Activated CD8-positive, alpha-beta T cell treated with anti-CD3 and anti-CD28 coated beads for 36 hours (primary cell): ENCODE measurements around the gene BAAT. TPM values are rescaled to one million over a fixed set of nuclear protein-coding genes. Genes with fewer than 3 reads are reported as not detected.

Experiments
- ATAC-seq: fragments of 200-7000 bp; cut with Tn5 transposase; one replicate; pipeline ENCODE4 v1.10.0; 2021; ENCODE audit warnings: mild to moderate bottlenecking, moderate library complexity
- CTCF ChIA-PET: fragments of 350-600 bp; sonication (Branson Sonifier 250); formaldehyde crosslinking; loops from one replicate; lab custom pipeline; 2021; ENCODE audit warnings: antibody characterized with exemption; lab: Charles Lee
- POLR2A ChIA-PET: fragments of 350-600 bp; sonication (Branson Sonifier 250); formaldehyde crosslinking; loops from one replicate; lab custom pipeline; 2021; ENCODE audit warnings: antibody characterized with exemption; lab: Charles Lee
- DNase-seq: peaks from one replicate; pipeline ENCODE4 v3.0.0-alpha.2; 2020
- H3K27ac Mint-ChIP-seq: one replicate; pipeline ENCODE4 v1.8.0; 2021; ENCODE audit warnings: mild to moderate bottlenecking, mixed read lengths
- H3K27me3 Mint-ChIP-seq: one replicate; pipeline ENCODE4 v1.8.0; 2021; ENCODE audit warnings: mixed read lengths
- H3K36me3 Mint-ChIP-seq: one replicate; pipeline ENCODE4 v1.8.0; 2021; ENCODE audit warnings: low read depth, mixed read lengths
- H3K4me1 Mint-ChIP-seq: one replicate; pipeline ENCODE4 v1.8.0; 2021; ENCODE audit warnings: low read depth, mixed read lengths
- H3K4me3 Mint-ChIP-seq: one replicate; pipeline ENCODE4 v1.8.0; 2021; ENCODE audit warnings: mild to moderate bottlenecking, moderate library complexity, mixed read lengths
- H3K9me3 Mint-ChIP-seq: one replicate; pipeline ENCODE4 v1.8.0; 2021; ENCODE audit warnings: mixed read lengths
- intact Hi-C: fragments of 100-400 bp; cut with micrococcal nuclease; formaldehyde crosslinking; loops from one replicate; pipeline ENCODE4 v1.10.0; 2022
- total RNA-seq, 2 experiments: library from RNA; stranded (reverse); gene quantifications; one replicate each; pipeline ENCODE4 v1.2.3, GENCODE V29; 2021
- TF ChIP-seq, protein P1 (sequence below): fragments of 200-600 bp; IDR thresholded peaks from one replicate; pipeline ENCODE4 v1.8.0; 2022; ENCODE audit warnings: antibody characterized with exemption, mild to moderate bottlenecking

The BAAT gene
- total RNA-seq, 2 experiments from 2014 or later: not detected

- Mint-ChIP-seq H3K4me1 (peaks cover 56% of the 10 kb centered on the region), H3K27ac (peak overlapping the region; percentile 100), H3K36me3 (peaks cover 75% of the 10 kb centered on the region), H3K9me3 (peaks cover 17% of the 10 kb centered on the region), H3K27me3 (no peaks in the 10 kb centered on the region), H3K4me3 (peak overlapping the region; percentile 99)
- no peak for ATAC-seq
- CTCF ChIA-PET: interaction anchor here (0.9 to 1.0 kb wide), 2 partner anchors 11 to 50 kb away, joined by 4 to 5 read pairs; no protein-coding TSS in a partner anchor
- POLR2A ChIA-PET: interaction anchor here (1.3 to 3.0 kb wide), 3 partner anchors 10 to 138 kb away, joined by 3 to 13 read pairs (median 9); partner anchors contain the start of gene RNF20
- TF ChIP-seq, protein P1, sequence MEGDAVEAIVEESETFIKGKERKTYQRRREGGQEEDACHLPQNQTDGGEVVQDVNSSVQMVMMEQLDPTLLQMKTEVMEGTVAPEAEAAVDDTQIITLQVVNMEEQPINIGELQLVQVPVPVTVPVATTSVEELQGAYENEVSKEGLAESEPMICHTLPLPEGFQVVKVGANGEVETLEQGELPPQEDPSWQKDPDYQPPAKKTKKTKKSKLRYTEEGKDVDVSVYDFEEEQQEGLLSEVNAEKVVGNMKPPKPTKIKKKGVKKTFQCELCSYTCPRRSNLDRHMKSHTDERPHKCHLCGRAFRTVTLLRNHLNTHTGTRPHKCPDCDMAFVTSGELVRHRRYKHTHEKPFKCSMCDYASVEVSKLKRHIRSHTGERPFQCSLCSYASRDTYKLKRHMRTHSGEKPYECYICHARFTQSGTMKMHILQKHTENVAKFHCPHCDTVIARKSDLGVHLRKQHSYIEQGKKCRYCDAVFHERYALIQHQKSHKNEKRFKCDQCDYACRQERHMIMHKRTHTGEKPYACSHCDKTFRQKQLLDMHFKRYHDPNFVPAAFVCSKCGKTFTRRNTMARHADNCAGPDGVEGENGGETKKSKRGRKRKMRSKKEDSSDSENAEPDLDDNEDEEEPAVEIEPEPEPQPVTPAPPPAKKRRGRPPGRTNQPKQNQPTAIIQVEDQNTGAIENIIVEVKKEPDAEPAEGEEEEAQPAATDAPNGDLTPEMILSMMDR: no peak
- DNase-seq: no peak
- intact Hi-C loops: loop anchor here (5.0 kb wide), 1 partner anchor 133 kb away; the partner anchor contains the start of gene RNF20
These were observed 14.8 kb upstream of the BAAT start for GRCh38 chr9:101399643-101399970.

DNA sequence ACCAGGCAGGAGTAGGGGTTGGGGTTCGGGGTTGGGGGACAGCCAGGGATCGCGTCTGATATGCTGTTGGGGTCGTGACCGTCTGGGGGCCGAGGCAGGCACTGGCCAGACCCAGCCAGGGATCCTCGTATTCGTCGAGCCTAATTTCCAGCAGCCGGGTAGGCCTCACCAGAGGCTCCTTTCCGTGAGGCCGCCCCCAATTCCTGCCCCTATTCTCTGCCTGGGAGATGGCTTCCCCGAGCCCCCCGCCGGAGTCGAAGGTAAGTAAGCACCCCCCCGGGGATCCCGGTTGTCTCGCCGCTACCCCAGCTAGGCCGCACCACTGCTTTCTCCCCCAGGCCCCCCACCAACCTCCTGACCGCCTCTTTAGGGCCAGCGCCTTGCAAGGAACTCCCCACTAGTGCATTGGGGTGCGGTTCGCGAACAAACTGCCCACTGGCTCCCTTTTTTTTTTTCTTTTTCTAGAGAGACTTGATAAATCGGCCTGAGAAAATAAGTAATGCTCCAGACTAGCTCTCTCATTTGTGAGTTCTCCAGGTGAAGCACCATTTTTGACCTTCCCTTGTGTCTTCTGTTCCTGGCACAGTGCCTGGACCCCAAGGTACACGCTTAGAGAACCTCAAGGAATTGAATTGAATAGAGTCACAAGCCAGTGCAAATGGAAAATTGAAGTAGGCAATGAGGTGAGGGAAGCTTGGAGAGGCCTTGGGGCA is 14.3 kb upstream of the BAAT start:
- ATAC-seq: no peak
- peak; percentile 15 for DNase-seq
- POLR2A ChIA-PET: interaction anchor here (1.2 to 3.0 kb wide), 4 partner anchors 8 to 138 kb away, joined by 3 to 13 read pairs (median 8); partner anchors contain the start of gene RNF20
- Mint-ChIP-seq H3K9me3 (peaks cover 19% of the 10 kb centered on the region), H3K4me1 (peaks cover 61% of the 10 kb centered on the region), H3K4me3 (peak overlapping the region; percentile 99), H3K27me3 (no peaks in the 10 kb centered on the region), H3K36me3 (peaks cover 76% of the 10 kb centered on the region), H3K27ac (peak overlapping the region; percentile 100)
- CTCF ChIA-PET: interaction anchor here (1.1 to 2.2 kb wide), 4 partner anchors 10 to 131 kb away, joined by 3 to 16 read pairs (median 4); no protein-coding TSS in a partner anchor
- intact Hi-C loops: loop anchor here (5.0 kb wide), 1 partner anchor 133 kb away; the partner anchor contains the start of gene RNF20
- TF ChIP-seq, protein P1: no peak

DNA sequence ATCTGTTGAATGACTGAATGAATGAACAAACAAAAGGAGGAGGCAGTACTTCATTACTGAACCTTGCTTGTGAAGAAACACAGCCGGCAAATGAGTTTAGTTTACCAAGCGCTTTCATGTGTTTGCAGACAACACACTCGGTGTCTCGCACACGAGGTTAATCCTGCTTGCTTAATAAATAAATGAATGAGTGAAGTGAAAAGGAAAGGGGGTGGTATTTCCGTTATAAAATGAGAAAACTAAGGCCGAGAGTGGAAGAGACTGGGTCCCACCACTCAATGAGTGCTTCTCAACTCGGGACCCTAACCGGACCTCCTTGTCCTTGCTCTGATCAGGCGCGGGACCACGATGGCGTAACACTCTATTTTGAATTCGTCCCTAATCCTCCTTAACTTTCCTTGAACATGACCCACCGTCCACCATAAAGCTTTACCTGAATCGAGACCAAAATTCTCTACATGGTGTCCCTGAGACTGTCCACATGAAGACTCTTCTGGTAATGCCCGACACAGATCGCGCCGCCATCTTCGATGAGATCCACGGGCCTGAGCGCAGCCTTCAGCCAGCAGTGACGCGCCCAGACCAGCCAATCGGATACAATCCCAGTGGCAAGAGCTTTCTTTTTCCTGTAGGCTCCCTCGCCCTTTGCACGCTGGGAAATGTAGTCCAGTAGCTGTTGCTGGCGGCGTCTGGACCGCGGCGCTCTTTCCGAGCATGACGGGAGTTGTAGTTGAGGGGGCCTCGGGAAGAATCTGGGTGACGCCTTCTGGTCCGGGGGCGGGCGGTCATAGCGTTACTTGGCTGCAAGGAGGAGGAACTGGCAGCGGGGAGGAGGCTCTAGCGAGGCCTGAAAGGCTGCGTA is 13.5 kb upstream of the BAAT start, which contains the start of the genes MRPL50 and ZNF189:
Gene MRPL50, minus strand, starts transcription at position 551 of the 862 bp plus-strand sequence. Its CDS starts 26 bp downstream, at position 525.
Gene ZNF189, plus strand, starts transcription at position 784 of the 862 bp plus-strand sequence. CDS start 306 bp downstream, outside the sequence.
- intact Hi-C loops: loop anchor here (5.0 kb wide), 1 partner anchor 134 kb away; the partner anchor contains the start of gene RNF20
- Mint-ChIP-seq H3K36me3 (peaks cover 76% of the 10 kb centered on the region), H3K27ac (peak within 1 kb of the TSS; percentile 100), H3K4me1 (peaks cover 65% of the 10 kb centered on the region), H3K9me3 (peaks cover 16% of the 10 kb centered on the region), H3K4me3 (peak within 1 kb of the TSS; percentile 99), H3K27me3 (no peaks in the 10 kb centered on the region)
- ATAC-seq: peak; percentile 97
- TF ChIP-seq, protein P1: no peak
- ChIA-PET POLR2A (interaction anchor here (0.6 to 3.0 kb wide), 6 partner anchors 8 to 136 kb away, joined by 3 to 13 read pairs (median 6); partner anchors contain the start of gene RNF20), CTCF (interaction anchor here (0.9 to 2.2 kb wide), 5 partner anchors 10 to 131 kb away, joined by 3 to 16 read pairs (median 4); no protein-coding TSS in a partner anchor)
- peak; percentile 99 for DNase-seq

DNA sequence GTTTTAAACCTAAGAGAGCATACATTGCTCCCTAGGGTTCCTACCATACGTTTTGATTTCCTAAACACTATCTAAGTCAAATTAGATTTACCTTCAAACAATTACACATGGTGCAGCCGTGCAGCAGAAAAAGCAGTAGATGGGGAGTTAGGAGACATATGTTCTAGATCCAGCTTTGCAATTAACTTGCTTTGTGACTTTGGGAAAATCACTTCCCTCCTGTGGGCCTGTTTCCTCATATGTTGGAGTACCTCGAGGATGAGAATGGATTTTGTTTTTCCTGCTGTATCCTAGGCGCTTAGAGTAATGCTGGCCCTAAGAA is 12.9 kb upstream of the BAAT start:
- no peaks in the 10 kb centered on the region for H3K27me3 Mint-ChIP-seq
- H3K4me1 Mint-ChIP-seq: peaks cover 65% of the 10 kb centered on the region

More for the DNA sequence above, 12.9 kb upstream of the BAAT start:
- POLR2A ChIA-PET: interaction anchor here (0.6 to 3.0 kb wide), 6 partner anchors 9 to 136 kb away, joined by 3 to 13 read pairs (median 6); partner anchors contain the start of gene RNF20
- H3K27ac Mint-ChIP-seq: peak overlapping the region; percentile 100
- peaks cover 76% of the 10 kb centered on the region for H3K36me3 Mint-ChIP-seq
- no peak for ATAC-seq
- CTCF ChIA-PET: interaction anchor here (0.9 to 2.2 kb wide), 2 partner anchors 9 to 28 kb away, joined by 3 to 16 read pairs; no protein-coding TSS in a partner anchor
- H3K4me3 Mint-ChIP-seq: peak overlapping the region; percentile 99
- peaks cover 17% of the 10 kb centered on the region for H3K9me3 Mint-ChIP-seq
- TF ChIP-seq, protein P1: no peak
- no peak for DNase-seq
- intact Hi-C loops: loop anchor here (5.0 kb wide), 1 partner anchor 135 kb away; the partner anchor contains the start of gene RNF20
